ENCODE data around the gene EIF3A.

DNA sequence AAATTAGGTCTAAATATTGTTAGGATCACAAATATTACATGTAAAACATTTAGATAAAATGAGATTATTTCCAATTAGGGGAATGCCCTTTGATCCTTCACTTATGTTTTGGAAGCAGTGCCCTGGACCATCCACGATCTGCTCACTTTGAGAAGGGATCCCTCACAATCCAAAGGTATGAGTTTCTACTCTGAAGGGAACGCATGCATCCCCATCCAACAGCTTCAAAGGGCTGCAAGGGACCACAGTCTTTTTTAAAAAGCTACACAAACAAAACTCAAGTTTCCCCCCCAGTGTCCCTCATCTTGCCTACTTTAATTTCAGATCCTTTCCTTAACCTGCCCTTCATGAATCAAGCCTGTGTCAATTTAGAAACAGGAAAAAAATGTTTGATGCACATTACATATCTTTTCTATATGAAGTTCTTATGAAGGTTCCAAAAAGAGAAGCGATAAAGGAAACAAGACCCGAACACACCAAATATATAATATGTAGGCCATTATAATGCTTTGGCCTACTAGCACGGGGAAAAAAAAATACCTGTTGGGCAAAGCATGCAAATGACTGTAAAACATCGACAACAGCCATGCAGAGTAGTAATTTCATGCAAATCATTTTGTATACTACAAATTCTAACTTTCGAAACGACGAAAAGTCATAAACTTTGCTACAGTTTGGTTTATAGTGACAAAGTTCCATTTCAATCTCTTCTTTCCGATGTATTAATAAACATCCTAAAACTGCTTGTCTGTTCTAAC, 2.0 kb downstream of the EIF3A start:
- TF ChIP-seq, protein P1, sequence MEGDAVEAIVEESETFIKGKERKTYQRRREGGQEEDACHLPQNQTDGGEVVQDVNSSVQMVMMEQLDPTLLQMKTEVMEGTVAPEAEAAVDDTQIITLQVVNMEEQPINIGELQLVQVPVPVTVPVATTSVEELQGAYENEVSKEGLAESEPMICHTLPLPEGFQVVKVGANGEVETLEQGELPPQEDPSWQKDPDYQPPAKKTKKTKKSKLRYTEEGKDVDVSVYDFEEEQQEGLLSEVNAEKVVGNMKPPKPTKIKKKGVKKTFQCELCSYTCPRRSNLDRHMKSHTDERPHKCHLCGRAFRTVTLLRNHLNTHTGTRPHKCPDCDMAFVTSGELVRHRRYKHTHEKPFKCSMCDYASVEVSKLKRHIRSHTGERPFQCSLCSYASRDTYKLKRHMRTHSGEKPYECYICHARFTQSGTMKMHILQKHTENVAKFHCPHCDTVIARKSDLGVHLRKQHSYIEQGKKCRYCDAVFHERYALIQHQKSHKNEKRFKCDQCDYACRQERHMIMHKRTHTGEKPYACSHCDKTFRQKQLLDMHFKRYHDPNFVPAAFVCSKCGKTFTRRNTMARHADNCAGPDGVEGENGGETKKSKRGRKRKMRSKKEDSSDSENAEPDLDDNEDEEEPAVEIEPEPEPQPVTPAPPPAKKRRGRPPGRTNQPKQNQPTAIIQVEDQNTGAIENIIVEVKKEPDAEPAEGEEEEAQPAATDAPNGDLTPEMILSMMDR (IDR thresholded peaks at IDR 0.05), result no peak
- no peak for TF ChIP-seq POLR2A (IDR thresholded peaks at IDR 0.05)
